Erythroblast (primary cell): ENCODE measurements around the gene PFDN6.

ENCODE experiments used
- GATA1 ChIP-seq: IDR thresholded peaks from 2 replicates; pipeline ENCODE4 v1.6.1; 2011; ENCODE audit warnings: low read depth, mild to moderate bottlenecking, control low read depth, low read length, moderate library complexity
- POLR2A ChIP-seq: IDR thresholded peaks from 2 replicates; pipeline ENCODE4 v1.6.1; 2011; ENCODE audit warnings: mild to moderate bottlenecking, low read length

DNA sequence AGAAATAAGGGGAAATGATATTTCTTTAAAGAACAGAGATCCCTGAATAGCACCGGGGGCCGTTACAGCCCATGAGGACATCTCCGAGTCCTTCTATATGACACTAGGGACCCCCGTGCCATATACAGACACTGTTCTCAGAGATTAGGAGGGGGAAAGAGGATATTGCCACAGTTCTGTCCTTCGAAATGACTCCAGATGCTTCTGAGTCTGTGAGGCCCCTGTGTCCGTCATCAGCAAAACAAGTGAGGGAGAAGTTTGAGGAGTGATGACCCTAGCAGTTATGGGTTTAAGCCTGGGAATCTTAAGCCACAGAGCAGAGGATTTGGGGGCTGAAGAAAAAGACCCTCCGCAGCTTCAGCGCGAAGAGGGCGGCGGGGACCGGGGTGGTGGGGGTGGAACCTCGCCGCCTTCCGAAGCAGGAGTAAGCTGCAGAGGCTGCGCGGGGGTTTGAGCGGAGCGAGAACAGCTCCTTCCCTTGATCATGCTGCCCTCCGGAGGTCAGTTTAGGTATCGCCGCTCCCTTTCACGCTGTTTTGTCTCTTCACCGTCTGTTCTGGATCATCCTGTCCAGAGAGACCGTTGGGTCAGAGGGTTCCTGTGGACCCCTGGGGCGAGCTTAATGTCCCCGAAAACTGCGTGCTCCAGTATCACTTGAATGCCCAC lies 41.3 kb upstream of the PFDN6 start:
- TF ChIP-seq POLR2A (no peak), GATA1 (no peak)
